ENCODE measurements around the gene TRIP13. TPM values are rescaled to one million over a fixed set of nuclear protein-coding genes. Genes with fewer than 3 reads are reported as not detected.

Gene TRIP13
- total RNA-seq, 2 experiments from 2014 or later, result 0.47 to 0.66 TPM

GRCh38 chr5:958701-959571, 66.3 kb downstream of the TRIP13 start:
- TF ChIP-seq CTCF (IDR thresholded peaks at IDR 0.05), result no peak
- no peak overlapping the region for H3K4me3 ChIP-seq (ENCODE audit: low read length)

GRCh38 chr5:959581-960531, 67.2 kb downstream of the TRIP13 start:
- Histone ChIP-seq H3K4me3 (ENCODE audit: low read length) (no peak overlapping the region), H3K9me3 (ENCODE audit: control insufficient read depth in 1 of 2, insufficient read depth in 1 of 2, low read length in 2 of 2) (peaks cover 0 to 6% of the 10 kb centered on the region in 2 experiments), H3K4me1 (ENCODE audit: insufficient read depth, low read length) (peaks cover 40% of the 10 kb centered on the region), H3K36me3 (ENCODE audit: insufficient read depth, low read length) (no peaks in the 10 kb centered on the region), H3K27me3 (ENCODE audit: control insufficient read depth in 1 of 2, insufficient read depth in 2 of 2, low read length in 2 of 2) (peaks cover 14 to 17% of the 10 kb centered on the region in 2 experiments), H3K27ac (ENCODE audit: low read depth in 1 of 2, low read length in 2 of 2) (no peak overlapping the region)
- Mint-ChIP-seq H3K27ac (no peak overlapping the region), H3K4me3 (no peak overlapping the region), H3K27me3 (peaks cover 20% of the 10 kb centered on the region), H3K36me3 (ENCODE audit: low read depth) (no peaks in the 10 kb centered on the region), H3K9me3 (no peaks in the 10 kb centered on the region), H3K4me1 (ENCODE audit: low read depth) (peaks cover 22% of the 10 kb centered on the region)
- ChIA-PET POLR2A (no interaction called here), CTCF (no interaction called here)
- DNase-seq, result no peak
- no peak for TF ChIP-seq CTCF (IDR thresholded peaks at IDR 0.05)
- no peak for ATAC-seq (ENCODE audit: poor library complexity)
- intact Hi-C loops (cut with DNase I, micrococcal nuclease), result no loop called here

More at GRCh38 chr5:958701-959571, 66.3 kb downstream of the TRIP13 start:
- Histone ChIP-seq H3K27me3 (ENCODE audit: control insufficient read depth in 1 of 2, insufficient read depth in 2 of 2, low read length in 2 of 2) (peaks cover 14 to 16% of the 10 kb centered on the region in 2 experiments), H3K9me3 (ENCODE audit: control insufficient read depth in 1 of 2, insufficient read depth in 1 of 2, low read length in 2 of 2) (peaks cover 0 to 4% of the 10 kb centered on the region in 2 experiments), H3K27ac (ENCODE audit: low read depth in 1 of 2, low read length in 2 of 2) (no peak overlapping the region), H3K4me1 (ENCODE audit: insufficient read depth, low read length) (peaks cover 31% of the 10 kb centered on the region), H3K36me3 (ENCODE audit: insufficient read depth, low read length) (no peaks in the 10 kb centered on the region)
- Mint-ChIP-seq H3K27me3 (peaks cover 21% of the 10 kb centered on the region), H3K36me3 (ENCODE audit: low read depth) (no peaks in the 10 kb centered on the region), H3K4me1 (ENCODE audit: low read depth) (peaks cover 17% of the 10 kb centered on the region), H3K4me3 (no peak overlapping the region), H3K27ac (no peak overlapping the region), H3K9me3 (no peaks in the 10 kb centered on the region)
- intact Hi-C loops (cut with DNase I, micrococcal nuclease), result no loop called here
- ATAC-seq (ENCODE audit: poor library complexity) (no peak), DNase-seq (no peak)
- POLR2A ChIA-PET, result no interaction called here
- CTCF ChIA-PET, result no interaction called here

GRCh38 chr5:960551-960950, 67.9 kb downstream of the TRIP13 start:
- Mint-ChIP-seq H3K9me3 (no peaks in the 10 kb centered on the region), H3K4me1 (ENCODE audit: low read depth) (peaks cover 26% of the 10 kb centered on the region), H3K27ac (no peak overlapping the region), H3K4me3 (no peak overlapping the region), H3K27me3 (peaks cover 21% of the 10 kb centered on the region), H3K36me3 (ENCODE audit: low read depth) (no peaks in the 10 kb centered on the region)
- peaks cover 42% of the 10 kb centered on the region for H3K4me1 ChIP-seq (ENCODE audit: insufficient read depth, low read length)
- ATAC-seq (ENCODE audit: poor library complexity) (no peak), DNase-seq (no peak)
- intact Hi-C loops (cut with DNase I, micrococcal nuclease), result no loop called here
- no peak overlapping the region for H3K4me3 ChIP-seq (ENCODE audit: low read length)
- H3K36me3 ChIP-seq (ENCODE audit: insufficient read depth, low read length), result no peaks in the 10 kb centered on the region
- peaks cover 15 to 17% of the 10 kb centered on the region in 2 experiments for H3K27me3 ChIP-seq (ENCODE audit: control insufficient read depth in 1 of 2, insufficient read depth in 2 of 2, low read length in 2 of 2)
- no peak overlapping the region for H3K27ac ChIP-seq (ENCODE audit: low read depth in 1 of 2, low read length in 2 of 2)
- H3K9me3 ChIP-seq (ENCODE audit: control insufficient read depth in 1 of 2, insufficient read depth in 1 of 2, low read length in 2 of 2), result peaks cover 0 to 8% of the 10 kb centered on the region in 2 experiments
- ChIA-PET POLR2A (no interaction called here), CTCF (no interaction called here)
- no peak for TF ChIP-seq CTCF (IDR thresholded peaks at IDR 0.05)
